ENCODE data around the gene NFIB. TPM values are rescaled to one million over a fixed set of nuclear protein-coding genes. Genes with fewer than 3 reads are reported as not detected.

NFIB gene
- total and polyA plus RNA-seq, 8 donors = 6.7 to 624 (median 71.4) TPM

- no peak overlapping the region for H3K4me3 ChIP-seq
- peak overlapping the region in 4 of 5 donors; percentile 60 to 85 (median 82) for H3K27ac ChIP-seq
- no peak for DNase-seq
- no peaks in the 10 kb centered on the region for H3K9me3 ChIP-seq
- TF ChIP-seq POLR2A (IDR thresholded peaks at IDR 0.05) = no peak
- TF ChIP-seq CTCF (IDR thresholded peaks at IDR 0.05) = no peak
- no peak for TF ChIP-seq POLR2AphosphoS5 (IDR thresholded peaks at IDR 0.05)
- TF ChIP-seq EP300 (IDR thresholded peaks at IDR 0.05) = no peak
- WGBS, 5 donors = 36 to 58% (median 41%) methylated on average over 1 of the region's 1 CpG
- H3K4me1 ChIP-seq = peaks cover 17 to 73% (median 43%) of the 10 kb centered on the region in 4 donors
- no peaks in the 10 kb centered on the region for H3K36me3 ChIP-seq
- no peaks in the 10 kb centered on the region for H3K27me3 ChIP-seq
- intact Hi-C loops (cut with DNase I; ENCODE audit: low total_unique reads) = no loop called here
These were observed 63.2 kb downstream of the NFIB start for GRCh38 chr9:14250794-14251153.

GRCh38 chr9:14249527-14249926, 64.4 kb downstream of the NFIB start:
- intact Hi-C loops (cut with DNase I; ENCODE audit: low total_unique reads) = loop anchor here (10.0 kb wide), 1 partner anchor 55 kb away; no protein-coding TSS in a partner anchor
- whole genome bisulfite sequencing, 5 donors = 79 to 88% (median 82%) methylated on average over 2 of the region's 2 CpGs
- no peak overlapping the region for H3K4me3 ChIP-seq
- no peak for TF ChIP-seq CTCF (IDR thresholded peaks at IDR 0.05)
- no peak for TF ChIP-seq POLR2A (IDR thresholded peaks at IDR 0.05)
- no peak for TF ChIP-seq EP300 (IDR thresholded peaks at IDR 0.05)
- TF ChIP-seq POLR2AphosphoS5 (IDR thresholded peaks at IDR 0.05) = no peak
- H3K4me1 ChIP-seq = peaks cover 17 to 78% (median 48%) of the 10 kb centered on the region in 4 donors
- no peaks in the 10 kb centered on the region for H3K27me3 ChIP-seq
- no peak for DNase-seq
- no peaks in the 10 kb centered on the region for H3K9me3 ChIP-seq
- no peaks in the 10 kb centered on the region for H3K36me3 ChIP-seq
- H3K27ac ChIP-seq = no peak overlapping the region

DNA sequence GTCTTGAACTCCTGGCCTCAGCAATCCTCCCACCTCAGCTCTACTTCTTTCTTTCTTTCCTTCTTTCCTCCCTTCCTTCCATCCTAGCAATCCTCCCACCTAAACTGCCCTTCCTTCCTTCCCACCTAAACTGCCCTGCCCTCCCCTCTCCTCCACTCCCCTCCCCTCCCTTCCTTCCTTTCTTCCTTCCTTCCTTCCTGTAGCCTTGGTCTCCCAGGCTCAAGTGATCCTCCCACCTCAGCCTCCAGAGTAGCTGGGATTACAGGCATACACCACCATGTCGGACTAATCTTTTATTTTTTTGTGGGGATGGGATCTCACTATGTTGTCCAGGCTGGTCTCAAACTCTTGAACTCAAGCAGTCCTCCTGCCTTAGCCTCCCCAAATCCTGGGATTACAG, 65.8 kb downstream of the NFIB start:
- TF ChIP-seq POLR2AphosphoS5 (IDR thresholded peaks at IDR 0.05) = no peak
- TF ChIP-seq CTCF (IDR thresholded peaks at IDR 0.05) = no peak
- no peak for TF ChIP-seq POLR2A (IDR thresholded peaks at IDR 0.05)
- intact Hi-C loops (cut with DNase I; ENCODE audit: low total_unique reads) = loop anchor here (10.0 kb wide), 1 partner anchor 53 kb away; no protein-coding TSS in a partner anchor
- 88 to 100% (median 95%) methylated on average over 1 of the region's 1 CpG for WGBS, 5 donors

DNA sequence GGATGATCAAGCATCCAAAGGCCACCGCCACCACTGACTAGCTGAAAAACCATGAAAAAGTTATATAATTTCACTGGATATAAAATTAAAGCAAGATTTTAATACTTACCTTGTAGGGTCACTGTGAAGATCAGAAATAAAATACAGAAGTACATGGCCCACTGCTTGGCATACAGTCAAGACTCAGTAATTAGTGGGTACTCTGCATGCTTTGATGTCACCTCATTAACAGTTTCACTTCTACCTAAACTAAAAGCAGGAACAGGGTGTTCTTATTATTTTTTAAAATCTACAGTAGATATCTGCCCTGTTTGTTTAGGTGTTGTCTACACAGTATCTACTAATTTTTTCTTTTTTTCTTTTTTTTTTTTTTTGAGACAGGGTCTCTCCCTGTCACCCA, 66.4 kb downstream of the NFIB start:
- intact Hi-C loops (cut with DNase I; ENCODE audit: low total_unique reads) = loop anchor here (10.0 kb wide), 1 partner anchor 53 kb away; no protein-coding TSS in a partner anchor
- no peaks in the 10 kb centered on the region for H3K36me3 ChIP-seq
- H3K27ac ChIP-seq = no peak overlapping the region
- TF ChIP-seq POLR2A (IDR thresholded peaks at IDR 0.05) (no peak), EP300 (IDR thresholded peaks at IDR 0.05) (no peak), POLR2AphosphoS5 (IDR thresholded peaks at IDR 0.05) (no peak), CTCF (IDR thresholded peaks at IDR 0.05) (no peak)
- H3K4me3 ChIP-seq = no peak overlapping the region
- H3K27me3 ChIP-seq = no peaks in the 10 kb centered on the region
- H3K9me3 ChIP-seq = no peaks in the 10 kb centered on the region
- H3K4me1 ChIP-seq = peaks cover 17 to 88% (median 50%) of the 10 kb centered on the region in 4 donors
- no peak for DNase-seq
- WGBS, 5 donors = 89 to 100% (median 100%) methylated on average over 1 of the region's 1 CpG

More for the DNA sequence above, 65.8 kb downstream of the NFIB start:
- no peaks in the 10 kb centered on the region for H3K36me3 ChIP-seq
- DNase-seq = no peak
- no peak overlapping the region for H3K4me3 ChIP-seq
- H3K27ac ChIP-seq = no peak overlapping the region
- H3K9me3 ChIP-seq = no peaks in the 10 kb centered on the region
- H3K27me3 ChIP-seq = no peaks in the 10 kb centered on the region
- H3K4me1 ChIP-seq = peaks cover 17 to 88% (median 49%) of the 10 kb centered on the region in 4 donors

All from stomach (tissue), 9 donors.